Colonic mucosa (tissue), 4 donors: ENCODE measurements around the gene RTL5. TPM values are rescaled to one million over a fixed set of nuclear protein-coding genes. Genes with fewer than 3 reads are reported as not detected.

ENCODE experiments used
- DNase-seq: peaks from one replicate; pipeline ENCODE4 v3.0.0-alpha.2; 2020
- H3K27ac ChIP-seq: fragments of 200-600 bp; one replicate; pipeline ENCODE4 v1.8.0; 2021
- H3K27me3 ChIP-seq: fragments of 200-600 bp; one replicate; pipeline ENCODE4 v1.8.0; 2021
- H3K36me3 ChIP-seq: fragments of 200-600 bp; one replicate; pipeline ENCODE4 v1.8.0; 2021
- H3K4me1 ChIP-seq: fragments of 200-600 bp; one replicate; pipeline ENCODE4 v1.8.0; 2021; ENCODE audit warnings: mild to moderate bottlenecking
- H3K4me3 ChIP-seq: fragments of 200-600 bp; one replicate; pipeline ENCODE4 v1.8.0; 2021
- H3K9ac ChIP-seq, 2 donors: one replicate each; pipeline ENCODE4 v1.7.0; 2013; ENCODE audit warnings: control low read depth in 2 of 2, low read depth in 2 of 2, low read length in 2 of 2
- H3K9me3 ChIP-seq: fragments of 200-600 bp; one replicate; pipeline ENCODE4 v1.8.0; 2021
- CTCF ChIP-seq: fragments of 200-600 bp; IDR thresholded peaks from one replicate; pipeline ENCODE4 v1.8.0; 2022; ENCODE audit warnings: antibody characterized with exemption, mild to moderate bottlenecking
- intact Hi-C: fragments of 100-400 bp; cut with DNase I; formaldehyde crosslinking; loops from one replicate; pipeline ENCODE4 v1.14.1; 2022
- total RNA-seq, 2 donors: library from RNA; stranded (reverse); fragmentation: NEBNext Ultra II Directional in 1 of 2; extraction: Animal tissue kit (Norgen Biotek cat#: 25700) in 1 of 2; gene quantifications; one replicate each; pipeline ENCODE4 v1.2.1, GENCODE V29; 2021
- donor health status: healthy.
- donor health status: DM: no; HTN: no; CAD: no.
- donor health status: DM: no; HTN: no; CAD: no.

The RTL5 gene
- total RNA-seq, 2 donors from 2014 or later = 1.2 to 2.1 TPM

GRCh38 chrX:72133851-72134546 is 2.3 kb upstream of the RTL5 start:
- Histone ChIP-seq H3K36me3 (no peaks in the 10 kb centered on the region), H3K27me3 (peaks cover 13% of the 10 kb centered on the region), H3K9me3 (no peaks in the 10 kb centered on the region), H3K4me1 (no peaks in the 10 kb centered on the region), H3K27ac (no peak overlapping the region), H3K4me3 (no peak overlapping the region), H3K9ac (no peak overlapping the region)
- intact Hi-C loops = no loop called here
- no peak for DNase-seq
- TF ChIP-seq CTCF = no peak

- intact Hi-C loops = no loop called here
- Histone ChIP-seq H3K4me1 (no peaks in the 10 kb centered on the region), H3K27me3 (peaks cover 13% of the 10 kb centered on the region), H3K27ac (no peak overlapping the region), H3K9me3 (no peaks in the 10 kb centered on the region), H3K4me3 (no peak overlapping the region), H3K36me3 (no peaks in the 10 kb centered on the region), H3K9ac (no peak overlapping the region)
- TF ChIP-seq CTCF = no peak
- DNase-seq = no peak
Observed at GRCh38 chrX:72132456-72132855, 741 bp upstream of the RTL5 start.

DNA sequence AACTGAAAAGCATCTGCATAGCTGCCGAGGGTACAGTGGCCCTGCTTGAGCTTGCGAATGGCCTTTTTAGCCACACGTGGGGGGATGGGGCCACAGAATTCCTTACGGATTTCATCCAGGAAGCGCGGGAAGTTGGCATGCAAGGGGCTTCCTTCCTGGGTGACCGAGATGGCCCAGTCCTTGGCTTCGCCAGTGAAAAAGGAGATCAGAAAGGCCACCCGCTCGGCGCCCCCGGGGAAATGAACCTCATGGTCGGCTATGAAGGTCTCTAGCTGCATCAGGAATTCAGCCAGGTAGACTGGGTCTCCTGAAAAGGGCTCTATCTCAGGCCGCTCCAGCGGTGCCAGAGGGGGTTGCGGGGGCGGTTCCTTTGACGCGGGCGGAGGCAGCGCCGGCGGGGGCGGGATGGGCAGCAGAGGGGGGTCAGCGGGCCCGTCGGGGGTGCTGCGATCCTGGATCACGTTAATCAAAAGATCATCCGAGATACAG is 909 bp downstream of the RTL5 start:
- peaks cover 13% of the 10 kb centered on the region for H3K27me3 ChIP-seq
- peak overlapping the region; percentile 26 for H3K4me3 ChIP-seq
- H3K9me3 ChIP-seq = no peaks in the 10 kb centered on the region
- no peak overlapping the region for H3K27ac ChIP-seq
- H3K9ac ChIP-seq = no peak overlapping the region
- no peak for TF ChIP-seq CTCF
- H3K4me1 ChIP-seq = no peaks in the 10 kb centered on the region
- H3K36me3 ChIP-seq = no peaks in the 10 kb centered on the region
- intact Hi-C loops = no loop called here
- no peak for DNase-seq

- no peak overlapping the region for H3K4me3 ChIP-seq
- no peak for DNase-seq
- intact Hi-C loops = no loop called here
- H3K9me3 ChIP-seq = no peaks in the 10 kb centered on the region
- no peak for TF ChIP-seq CTCF
- H3K27ac ChIP-seq = no peak overlapping the region
- no peaks in the 10 kb centered on the region for H3K36me3 ChIP-seq
- peaks cover 13% of the 10 kb centered on the region for H3K27me3 ChIP-seq
- no peaks in the 10 kb centered on the region for H3K4me1 ChIP-seq
- no peak overlapping the region for H3K9ac ChIP-seq
Observed at GRCh38 chrX:72130156-72130761, 1.5 kb downstream of the RTL5 start.

DNA sequence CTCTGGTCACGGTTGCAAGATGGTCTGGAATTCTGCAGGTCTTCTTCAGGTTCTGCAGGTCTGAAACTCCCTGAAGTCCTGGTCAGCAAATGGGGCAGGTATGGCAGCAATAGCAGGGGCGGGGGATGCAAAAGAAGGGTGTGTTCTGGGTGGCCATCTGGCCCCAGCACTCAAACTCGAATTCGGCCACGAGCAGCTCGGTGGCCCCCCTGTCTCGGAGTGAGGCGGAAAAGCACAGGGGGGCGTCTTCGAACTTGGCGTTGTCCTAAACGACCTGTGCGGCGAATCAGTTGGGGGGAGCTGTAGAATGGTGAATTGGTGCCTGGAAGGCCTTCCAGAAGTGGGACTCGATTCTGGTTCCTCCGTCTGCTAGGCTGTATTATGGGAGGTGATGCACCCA is 2.1 kb downstream of the RTL5 start:
- intact Hi-C loops = loop anchor here (5.0 kb wide), 2 partner anchors 112 to 132 kb away; no protein-coding TSS in a partner anchor
- TF ChIP-seq CTCF = no peak
- peaks cover 13% of the 10 kb centered on the region for H3K27me3 ChIP-seq
- H3K4me1 ChIP-seq = no peaks in the 10 kb centered on the region
- H3K9ac ChIP-seq = no peak overlapping the region
- H3K4me3 ChIP-seq = no peak overlapping the region
- no peaks in the 10 kb centered on the region for H3K36me3 ChIP-seq
- no peak for DNase-seq
- H3K9me3 ChIP-seq = no peaks in the 10 kb centered on the region
- no peak overlapping the region for H3K27ac ChIP-seq
